Cortex of kidney (tissue), 1 donor: ENCODE measurements around the gene CRPPA.

ENCODE experiments used
- DNase-seq: peaks from one replicate; lab custom pipeline; 2025; lab: John Stamatoyannopoulos, UW

The CRPPA gene

GRCh38 chr7:16422917-16423316, 1.6 kb upstream of the CRPPA start:
- no peak for DNase-seq

GRCh38 chr7:16422103-16422435, 731 bp upstream of the CRPPA start:
- DNase-seq = no peak

GRCh38 chr7:16420649-16421332, 547 bp downstream of the CRPPA start:
- DNase-seq = no peak

GRCh38 chr7:16420329-16420648, 1.0 kb downstream of the CRPPA start:
- DNase-seq = no peak

GRCh38 chr7:16419859-16420258, 1.5 kb downstream of the CRPPA start:
- DNase-seq = no peak

- DNase-seq = no peak
These were observed 2.2 kb downstream of the CRPPA start for GRCh38 chr7:16419126-16419525.

- no peak for DNase-seq
These were observed 3.4 kb downstream of the CRPPA start for GRCh38 chr7:16417906-16418305.

GRCh38 chr7:16416289-16417282, 4.8 kb downstream of the CRPPA start:
- no peak for DNase-seq

GRCh38 chr7:16412274-16413254, 8.8 kb downstream of the CRPPA start:
- DNase-seq = no peak

- DNase-seq = no peak
These were observed 9.9 kb downstream of the CRPPA start for GRCh38 chr7:16411391-16411790.

- no peak for DNase-seq
These were observed 11.6 kb downstream of the CRPPA start for GRCh38 chr7:16409777-16410176.

- no peak for DNase-seq
These were observed 16.7 kb downstream of the CRPPA start for GRCh38 chr7:16404636-16405035.

- DNase-seq = no peak
These were observed 17.9 kb downstream of the CRPPA start for GRCh38 chr7:16403475-16403874.

GRCh38 chr7:16402940-16403339, 18.4 kb downstream of the CRPPA start:
- DNase-seq = no peak

GRCh38 chr7:16402091-16402490, 19.2 kb downstream of the CRPPA start:
- DNase-seq = no peak

- no peak for DNase-seq
These were observed 20.5 kb downstream of the CRPPA start for GRCh38 chr7:16400893-16401275.

GRCh38 chr7:16399916-16400892, 21.1 kb downstream of the CRPPA start:
- DNase-seq = no peak

- DNase-seq = no peak
These were observed 22.0 kb downstream of the CRPPA start for GRCh38 chr7:16399265-16399831.

- no peak for DNase-seq
These were observed 23.0 kb downstream of the CRPPA start for GRCh38 chr7:16398146-16399017.
